DND-41 (cell line): ENCODE measurements around the gene GGTA1.

ENCODE experiments used
- ATAC-seq: fragments of 200-7000 bp; cut with Tn5 transposase; 3 replicates; pipeline ENCODE4 v1.9.1; 2021; ENCODE audit warnings: low read depth; ENCODE audit not compliant: insufficient read depth
- DNase-seq: peaks from one replicate; pipeline ENCODE4 v3.0.0-alpha.2; 2020
- H2AFZ ChIP-seq: 2 replicates; pipeline ENCODE4 v1.6.0; 2012; ENCODE audit warnings: low read depth, low read length
- H3K27ac ChIP-seq: 2 replicates; pipeline ENCODE4 v1.5.1; 2012; ENCODE audit warnings: low read length, inconsistent platforms
- H3K27me3 ChIP-seq: fragments of 200-600 bp; sonication (generic); 2 replicates; pipeline ENCODE4 v1.6.0; 2012; ENCODE audit warnings: low read length, mild to moderate bottlenecking, inconsistent platforms; ENCODE audit not compliant: insufficient read depth, poor library complexity
- H3K36me3 ChIP-seq: 2 replicates; pipeline ENCODE4 v1.5.1; 2012; ENCODE audit warnings: low read length, inconsistent platforms; ENCODE audit not compliant: insufficient read depth
- H3K4me1 ChIP-seq: 2 replicates; pipeline ENCODE4 v1.5.1; 2012; ENCODE audit warnings: mild to moderate bottlenecking, low read length; ENCODE audit not compliant: insufficient read depth
- H3K4me2 ChIP-seq: 2 replicates; pipeline ENCODE4 v1.6.0; 2012; ENCODE audit warnings: mild to moderate bottlenecking, moderate library complexity, low read length, inconsistent platforms; ENCODE audit not compliant: insufficient read depth
- H3K4me3 ChIP-seq, 2 experiments: fragments of 200-600 bp in 1 of 2; shearing (Covaris generic) in 1 of 2; 2 replicates each; pipeline ENCODE4 v1.5.1; 2012 to 2016; ENCODE audit warnings: inconsistent platforms in 2 of 2, low read length in 2 of 2, mild to moderate bottlenecking in 2 of 2, low read depth in 1 of 2, moderate library complexity in 1 of 2
- H3K79me2 ChIP-seq: 2 replicates; pipeline ENCODE4 v1.6.0; 2012; ENCODE audit warnings: low read length, inconsistent platforms; ENCODE audit not compliant: insufficient read depth
- H3K9ac ChIP-seq: 2 replicates; pipeline ENCODE4 v1.6.0; 2012; ENCODE audit warnings: low read depth, mild to moderate bottlenecking, inconsistent platforms, low read length, moderate library complexity
- H3K9me3 ChIP-seq: 2 replicates; pipeline ENCODE4 v1.5.1; 2012; ENCODE audit warnings: low read length, moderate library complexity, mild to moderate bottlenecking, inconsistent platforms; ENCODE audit not compliant: insufficient read depth, severe bottlenecking
- H4K20me1 ChIP-seq: 2 replicates; pipeline ENCODE4 v1.6.0; 2012; ENCODE audit warnings: low read length; ENCODE audit not compliant: insufficient read depth
- EZH2 ChIP-seq: IDR thresholded peaks from 3 replicates; pipeline ENCODE4 v1.6.1; 2012; ENCODE audit warnings: borderline replicate concordance, low read depth, mild to moderate bottlenecking, moderate library complexity, low read length, inconsistent platforms; ENCODE audit not compliant: severe bottlenecking
- TF ChIP-seq, protein P1 (sequence below): IDR thresholded peaks from 2 replicates; pipeline ENCODE4 v1.5.1; 2012; ENCODE audit warnings: borderline replicate concordance, low read length, moderate library complexity, mild to moderate bottlenecking; ENCODE audit not compliant: poor library complexity, severe bottlenecking; ENCODE audit errors: extremely low read depth

GGTA1 gene

DNA sequence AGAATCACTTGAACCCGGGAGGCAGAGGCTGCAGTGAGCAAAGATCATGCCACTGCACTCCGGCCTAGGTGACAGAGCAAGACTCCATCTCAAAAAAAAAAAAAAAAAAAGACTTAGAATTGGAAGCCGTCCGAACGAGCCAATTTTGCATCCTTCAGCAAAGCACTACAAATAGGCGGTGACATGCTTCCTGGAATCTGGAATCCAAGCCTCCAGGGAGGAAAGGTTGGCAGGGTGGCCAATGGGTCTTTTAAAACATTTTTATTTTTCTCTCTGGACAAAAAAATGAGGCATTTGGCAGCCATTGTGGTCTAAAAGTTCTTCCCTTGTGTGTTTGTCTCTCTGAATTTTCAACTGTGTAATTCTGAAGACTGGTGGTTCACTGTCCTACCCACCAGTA lies 26.4 kb downstream of the GGTA1 start:
- Histone ChIP-seq H3K27me3 (peaks cover 13% of the 10 kb centered on the region), H3K27ac (no peak overlapping the region), H3K9ac (no peak overlapping the region), H3K4me1 (no peaks in the 10 kb centered on the region), H4K20me1 (no peaks in the 10 kb centered on the region), H3K36me3 (no peaks in the 10 kb centered on the region), H3K79me2 (no peaks in the 10 kb centered on the region), H3K9me3 (no peaks in the 10 kb centered on the region), H3K4me3 (no peak overlapping the region), H3K4me2 (no peak overlapping the region), H2AFZ (no peak overlapping the region)
- TF ChIP-seq EZH2 = no peak
- ATAC-seq (no peak), DNase-seq (no peak)

DNA sequence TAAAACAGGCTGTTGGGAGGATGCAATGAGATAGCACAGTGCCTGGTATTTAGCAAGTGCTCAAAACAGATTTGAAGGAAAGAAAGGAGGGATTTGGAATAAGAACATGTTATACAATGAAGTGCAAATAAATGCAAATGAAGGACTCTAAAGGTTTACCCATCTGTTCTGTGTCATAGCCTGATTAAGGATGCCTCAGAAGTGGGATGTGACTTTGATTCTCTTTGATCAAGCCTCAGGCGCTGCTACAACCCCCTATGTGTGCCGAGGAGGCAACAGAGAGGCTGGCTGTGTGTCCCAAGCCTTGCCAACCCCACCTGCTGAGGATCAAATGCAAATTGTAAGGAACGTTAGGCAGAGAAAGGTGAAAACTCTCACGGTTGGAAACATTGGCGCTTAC lies 27.2 kb downstream of the GGTA1 start:
- Histone ChIP-seq H2AFZ (no peak overlapping the region), H3K79me2 (no peaks in the 10 kb centered on the region), H3K4me3 (no peak overlapping the region), H3K9me3 (no peaks in the 10 kb centered on the region), H3K9ac (no peak overlapping the region), H4K20me1 (no peaks in the 10 kb centered on the region), H3K27ac (no peak overlapping the region), H3K27me3 (peaks cover 13% of the 10 kb centered on the region), H3K36me3 (no peaks in the 10 kb centered on the region), H3K4me2 (no peak overlapping the region), H3K4me1 (no peaks in the 10 kb centered on the region)
- DNase-seq = no peak
- TF ChIP-seq, protein P1, sequence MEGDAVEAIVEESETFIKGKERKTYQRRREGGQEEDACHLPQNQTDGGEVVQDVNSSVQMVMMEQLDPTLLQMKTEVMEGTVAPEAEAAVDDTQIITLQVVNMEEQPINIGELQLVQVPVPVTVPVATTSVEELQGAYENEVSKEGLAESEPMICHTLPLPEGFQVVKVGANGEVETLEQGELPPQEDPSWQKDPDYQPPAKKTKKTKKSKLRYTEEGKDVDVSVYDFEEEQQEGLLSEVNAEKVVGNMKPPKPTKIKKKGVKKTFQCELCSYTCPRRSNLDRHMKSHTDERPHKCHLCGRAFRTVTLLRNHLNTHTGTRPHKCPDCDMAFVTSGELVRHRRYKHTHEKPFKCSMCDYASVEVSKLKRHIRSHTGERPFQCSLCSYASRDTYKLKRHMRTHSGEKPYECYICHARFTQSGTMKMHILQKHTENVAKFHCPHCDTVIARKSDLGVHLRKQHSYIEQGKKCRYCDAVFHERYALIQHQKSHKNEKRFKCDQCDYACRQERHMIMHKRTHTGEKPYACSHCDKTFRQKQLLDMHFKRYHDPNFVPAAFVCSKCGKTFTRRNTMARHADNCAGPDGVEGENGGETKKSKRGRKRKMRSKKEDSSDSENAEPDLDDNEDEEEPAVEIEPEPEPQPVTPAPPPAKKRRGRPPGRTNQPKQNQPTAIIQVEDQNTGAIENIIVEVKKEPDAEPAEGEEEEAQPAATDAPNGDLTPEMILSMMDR = no peak
- TF ChIP-seq EZH2 = no peak
- ATAC-seq = no peak

DNA sequence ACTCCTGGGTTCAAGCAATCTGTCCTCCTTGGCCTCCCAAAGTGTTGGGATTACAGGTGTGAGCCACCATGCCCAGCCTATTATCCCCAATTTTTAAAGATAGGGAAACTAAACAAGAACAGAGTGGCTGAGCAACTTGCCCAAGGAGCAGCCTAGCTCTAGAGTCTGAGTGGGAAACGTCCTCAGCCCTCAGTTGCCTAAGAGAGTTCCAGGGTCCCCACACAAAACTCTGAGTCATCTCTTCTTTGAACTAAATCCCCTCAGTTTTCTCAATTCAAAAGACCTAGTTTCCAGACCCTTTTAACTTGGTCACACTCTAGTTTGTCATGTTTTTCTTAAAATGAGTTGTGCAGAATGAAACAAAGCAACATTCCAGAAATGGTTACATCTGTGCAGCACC lies 33.5 kb downstream of the GGTA1 start:
- Histone ChIP-seq H3K4me2 (no peak overlapping the region), H3K9me3 (no peaks in the 10 kb centered on the region), H3K27me3 (peaks cover 6% of the 10 kb centered on the region), H3K79me2 (no peaks in the 10 kb centered on the region), H3K4me3 (no peak overlapping the region), H3K36me3 (no peaks in the 10 kb centered on the region), H3K9ac (no peak overlapping the region), H3K27ac (no peak overlapping the region), H4K20me1 (no peaks in the 10 kb centered on the region), H3K4me1 (no peaks in the 10 kb centered on the region), H2AFZ (no peak overlapping the region)
- TF ChIP-seq, protein P1 = no peak
- TF ChIP-seq EZH2 = no peak
- DNase-seq (no peak), ATAC-seq (no peak)

DNA sequence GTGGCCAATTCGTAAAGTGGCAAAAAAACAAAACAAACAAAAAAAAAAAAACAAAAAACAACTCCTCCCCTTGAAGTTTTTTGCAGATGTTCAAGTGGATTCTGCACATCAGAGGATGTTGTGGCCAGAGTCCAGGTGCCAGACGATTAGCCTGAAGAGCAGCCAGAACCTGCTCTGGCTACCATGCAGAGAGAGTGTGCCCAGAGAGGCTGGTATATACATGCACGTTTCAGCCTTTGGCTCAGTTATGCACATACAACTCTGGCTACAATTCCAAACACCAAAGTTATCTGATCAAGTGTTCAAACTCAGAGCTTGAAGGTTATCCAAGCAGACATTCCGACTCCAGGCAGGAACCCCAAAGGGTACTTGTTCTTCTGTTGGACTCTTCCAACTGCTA lies 34.7 kb downstream of the GGTA1 start:
- Histone ChIP-seq H4K20me1 (no peaks in the 10 kb centered on the region), H3K36me3 (no peaks in the 10 kb centered on the region), H3K4me1 (no peaks in the 10 kb centered on the region), H3K27ac (no peak overlapping the region), H3K9me3 (no peaks in the 10 kb centered on the region), H3K4me3 (no peak overlapping the region), H2AFZ (no peak overlapping the region), H3K4me2 (no peak overlapping the region), H3K27me3 (peaks cover 4% of the 10 kb centered on the region), H3K9ac (no peak overlapping the region), H3K79me2 (no peaks in the 10 kb centered on the region)
- no peak for DNase-seq
- ATAC-seq = no peak
- no peak for TF ChIP-seq EZH2
- TF ChIP-seq, protein P1 = no peak
